ENCODE measurements around the gene FAM50A.

GRCh38 chrX:154432210-154432609, 11.7 kb upstream of the FAM50A start:
- TF ChIP-seq POLR2AphosphoS5 (IDR thresholded peaks at IDR 0.05) (no peak), EP300 (IDR thresholded peaks at IDR 0.05; ENCODE audit: low read depth) (no peak), CTCF (IDR thresholded peaks at IDR 0.05) (no peak), POLR2A (IDR thresholded peaks at IDR 0.05) (no peak)
